ENCODE results near the gene CDHR2. TPM values are rescaled to one million over a fixed set of nuclear protein-coding genes. Genes with fewer than 3 reads are reported as not detected.
A peak's percentile ranks its signal among the peaks of the same experiment; 100 is the strongest.

CDHR2 gene
- total RNA-seq, 3 donors from 2014 or later = 69.0 to 184 (median 107) TPM

DNA sequence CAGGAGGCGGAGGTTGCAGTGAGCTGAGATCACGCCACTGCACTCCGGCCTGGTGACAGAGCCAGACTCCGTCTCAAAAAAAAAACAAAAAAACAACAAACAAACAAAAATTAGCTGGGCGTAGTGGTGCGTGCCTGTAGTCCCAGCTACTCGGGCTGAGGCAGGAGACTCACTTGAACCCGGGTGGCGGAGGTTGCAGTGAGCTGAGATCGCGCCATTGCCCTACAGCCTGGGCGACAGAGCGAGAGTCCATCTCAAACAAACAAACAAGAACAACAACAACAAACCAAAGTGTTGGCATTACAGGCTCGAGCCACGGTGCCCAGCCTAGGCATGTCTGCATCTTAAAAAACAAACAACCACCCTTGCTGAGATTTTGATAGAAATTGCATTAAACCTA, 24.2 kb upstream of the CDHR2 start:
- Histone ChIP-seq H3K36me3 (ENCODE audit: low read depth) (peaks cover 5% of the 10 kb centered on the region), H3K4me1 (ENCODE audit: low read depth) (no peaks in the 10 kb centered on the region), H3K9me3 (no peaks in the 10 kb centered on the region), H3K4me3 (no peak overlapping the region)
- peak in 1 of 3 donors; percentile 19 for DNase-seq
- no peak for ATAC-seq
- intact Hi-C loops (cut with DNase I, micrococcal nuclease) = no loop called here
- TF ChIP-seq, protein P1, sequence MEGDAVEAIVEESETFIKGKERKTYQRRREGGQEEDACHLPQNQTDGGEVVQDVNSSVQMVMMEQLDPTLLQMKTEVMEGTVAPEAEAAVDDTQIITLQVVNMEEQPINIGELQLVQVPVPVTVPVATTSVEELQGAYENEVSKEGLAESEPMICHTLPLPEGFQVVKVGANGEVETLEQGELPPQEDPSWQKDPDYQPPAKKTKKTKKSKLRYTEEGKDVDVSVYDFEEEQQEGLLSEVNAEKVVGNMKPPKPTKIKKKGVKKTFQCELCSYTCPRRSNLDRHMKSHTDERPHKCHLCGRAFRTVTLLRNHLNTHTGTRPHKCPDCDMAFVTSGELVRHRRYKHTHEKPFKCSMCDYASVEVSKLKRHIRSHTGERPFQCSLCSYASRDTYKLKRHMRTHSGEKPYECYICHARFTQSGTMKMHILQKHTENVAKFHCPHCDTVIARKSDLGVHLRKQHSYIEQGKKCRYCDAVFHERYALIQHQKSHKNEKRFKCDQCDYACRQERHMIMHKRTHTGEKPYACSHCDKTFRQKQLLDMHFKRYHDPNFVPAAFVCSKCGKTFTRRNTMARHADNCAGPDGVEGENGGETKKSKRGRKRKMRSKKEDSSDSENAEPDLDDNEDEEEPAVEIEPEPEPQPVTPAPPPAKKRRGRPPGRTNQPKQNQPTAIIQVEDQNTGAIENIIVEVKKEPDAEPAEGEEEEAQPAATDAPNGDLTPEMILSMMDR (IDR thresholded peaks at IDR 0.05) = no peak

DNA sequence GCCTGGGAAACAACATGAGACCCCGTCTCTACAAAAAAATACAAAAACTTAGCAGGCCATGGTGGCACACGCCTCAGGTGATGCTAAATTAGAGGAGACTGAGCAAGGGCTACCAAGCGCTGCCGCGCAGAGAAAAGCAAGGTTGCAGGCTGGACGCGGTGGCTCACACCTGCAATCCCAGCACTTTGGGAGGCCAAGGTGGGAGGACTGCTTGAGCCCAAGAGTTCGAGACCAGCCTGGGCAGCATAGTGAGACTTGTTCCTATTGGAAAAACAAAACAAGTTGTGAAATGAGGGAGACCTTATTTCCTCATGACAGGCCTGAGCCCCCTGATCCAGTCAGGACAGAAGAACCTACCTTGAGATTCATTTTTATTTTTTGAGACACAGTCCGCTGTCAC, 23.5 kb upstream of the CDHR2 start:
- H3K4me3 ChIP-seq = no peak overlapping the region
- ATAC-seq (no peak), DNase-seq (peak in 1 of 3 donors; percentile 22)
- no peaks in the 10 kb centered on the region for H3K4me1 ChIP-seq (ENCODE audit: low read depth)
- TF ChIP-seq, protein P1 (IDR thresholded peaks at IDR 0.05) = no peak
- no peaks in the 10 kb centered on the region for H3K9me3 ChIP-seq
- intact Hi-C loops (cut with DNase I, micrococcal nuclease) = no loop called here
- peaks cover 5% of the 10 kb centered on the region for H3K36me3 ChIP-seq (ENCODE audit: low read depth)

DNA sequence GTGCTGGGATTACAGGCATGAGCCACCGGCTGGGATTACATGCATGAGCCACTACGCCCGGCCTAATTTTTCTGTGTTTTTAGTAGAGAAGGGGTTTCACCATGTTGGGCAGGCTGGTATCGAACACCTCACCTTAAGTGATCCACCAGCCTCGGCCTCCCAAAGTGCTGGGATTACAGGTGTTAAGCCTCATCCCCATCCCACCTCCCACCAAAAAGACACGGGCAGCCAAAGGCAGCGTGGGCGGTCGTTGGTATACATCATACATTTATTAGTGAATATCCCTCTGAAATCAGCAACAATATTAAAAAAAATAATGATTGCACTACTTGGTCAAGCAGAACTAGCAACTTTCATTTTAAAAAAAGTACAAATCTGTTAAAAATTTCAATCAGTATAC, 22.7 kb upstream of the CDHR2 start:
- no peak overlapping the region for H3K4me3 ChIP-seq
- H3K9me3 ChIP-seq = no peaks in the 10 kb centered on the region
- ATAC-seq (no peak), DNase-seq (peak in 1 of 3 donors; percentile 25)
- H3K4me1 ChIP-seq (ENCODE audit: low read depth) = no peaks in the 10 kb centered on the region
- intact Hi-C loops (cut with DNase I, micrococcal nuclease) = no loop called here
- peaks cover 11% of the 10 kb centered on the region for H3K36me3 ChIP-seq (ENCODE audit: low read depth)
- TF ChIP-seq, protein P1 (IDR thresholded peaks at IDR 0.05) = no peak

DNA sequence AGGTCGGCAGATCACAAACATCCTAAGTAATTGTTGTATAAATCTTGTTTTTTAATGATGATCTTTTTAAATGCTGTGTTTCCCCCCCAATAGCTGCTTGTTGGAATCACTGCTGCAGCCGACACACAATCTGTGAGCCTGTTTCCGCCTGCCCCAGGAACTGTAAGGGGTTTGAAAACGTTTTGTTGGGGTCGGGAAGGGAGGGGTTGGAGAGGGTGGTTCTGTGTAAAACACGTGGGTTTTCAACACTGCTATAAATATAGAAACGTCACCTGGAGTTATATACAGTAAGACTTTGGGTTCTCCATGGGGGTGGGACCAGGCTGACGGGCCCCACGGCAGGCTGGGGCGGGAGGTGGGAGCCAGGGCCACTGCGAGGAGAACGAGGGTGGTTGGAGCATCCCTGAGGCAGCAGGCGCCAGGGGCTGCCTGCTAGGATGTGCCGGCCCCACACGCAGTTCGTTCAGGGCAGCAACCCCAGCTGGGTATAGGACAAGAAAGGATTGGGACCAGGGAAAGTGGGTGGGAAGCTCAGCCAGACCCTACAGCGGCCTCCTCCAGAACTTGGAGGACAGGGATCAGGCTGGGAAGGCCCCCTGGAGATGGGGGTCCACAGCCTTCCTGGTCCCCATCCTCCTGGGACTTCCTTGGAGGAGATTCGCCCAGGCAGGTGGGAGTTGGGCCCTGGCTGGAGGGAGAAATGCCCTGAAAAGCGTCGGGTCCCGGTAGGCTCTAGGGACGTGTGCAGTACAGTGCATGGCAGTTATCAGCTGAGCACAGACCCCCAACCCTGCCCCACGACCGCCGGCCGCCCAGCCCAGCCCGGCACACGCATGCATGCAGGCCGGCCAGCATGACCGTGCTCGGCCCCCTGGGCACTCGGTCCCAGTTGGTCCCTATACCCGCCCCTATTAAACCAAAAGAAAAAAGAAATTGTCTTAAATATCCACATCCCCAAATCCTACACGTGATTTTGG, 21.6 kb upstream of the CDHR2 start:
- DNase-seq (peak in 1 of 3 donors; percentile 39), ATAC-seq (no peak)
- H3K4me1 ChIP-seq (ENCODE audit: low read depth) = peaks cover under 1% of the 10 kb centered on the region
- H3K36me3 ChIP-seq (ENCODE audit: low read depth) = peaks cover 13% of the 10 kb centered on the region
- intact Hi-C loops (cut with DNase I, micrococcal nuclease) = no loop called here
- TF ChIP-seq, protein P1 (IDR thresholded peaks at IDR 0.05) = no peak
- no peak overlapping the region for H3K4me3 ChIP-seq
- H3K9me3 ChIP-seq = no peaks in the 10 kb centered on the region

DNA sequence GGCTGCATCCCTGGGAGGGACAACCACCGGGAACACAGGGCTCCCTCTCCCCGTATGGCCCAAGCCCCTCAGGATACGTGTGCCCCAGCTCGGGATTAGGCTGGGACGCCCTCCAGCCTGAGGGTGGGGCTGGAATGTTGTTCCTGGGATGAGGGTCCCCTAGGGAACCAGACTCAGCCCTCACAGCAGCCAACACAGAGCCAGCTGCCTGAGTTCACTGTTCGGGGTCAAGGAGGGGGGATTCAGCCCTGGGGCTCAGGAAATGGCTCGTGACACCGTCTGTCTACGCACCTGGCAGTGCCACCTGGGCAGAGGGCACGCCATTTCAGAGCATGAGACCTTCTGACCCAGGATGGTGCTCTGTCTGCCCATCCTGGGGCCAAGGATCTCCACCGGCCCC, 20.8 kb upstream of the CDHR2 start:
- Histone ChIP-seq H3K9me3 (no peaks in the 10 kb centered on the region), H3K36me3 (ENCODE audit: low read depth) (peaks cover 13% of the 10 kb centered on the region), H3K4me1 (ENCODE audit: low read depth) (peaks cover 8% of the 10 kb centered on the region), H3K4me3 (no peak overlapping the region)
- TF ChIP-seq, protein P1 (IDR thresholded peaks at IDR 0.05) = no peak
- ATAC-seq (no peak), DNase-seq (peak in 1 of 3 donors; percentile 47)
- intact Hi-C loops (cut with DNase I, micrococcal nuclease) = no loop called here
